Neutrophil (primary cell): Measurements from ENCODE around the gene HNRNPA0.

Experiments used
- H3K27ac ChIP-seq: fragments of 200-600 bp; sonication (generic); 2 replicates; pipeline ENCODE4 v1.5.1; 2016; ENCODE audit warnings: mild to moderate bottlenecking, moderate library complexity
- H3K27me3 ChIP-seq: fragments of 200-600 bp; sonication (generic); 2 replicates; pipeline ENCODE4 v1.6.0; 2016; ENCODE audit warnings: mild to moderate bottlenecking
- H3K36me3 ChIP-seq: fragments of 200-600 bp; sonication (generic); 2 replicates; pipeline ENCODE4 v1.5.1; 2017
- H3K4me1 ChIP-seq, 2 experiments: fragments of 200-600 bp in 1 of 2; sonication (generic) in 1 of 2; 1 replicate in 1 of 2; 2 replicates in 1 of 2; pipeline versions ENCODE4 v1.5.1 to v1.6.1; 2013 to 2016; ENCODE audit warnings: low read depth in 1 of 2, low read length in 1 of 2, mild to moderate bottlenecking in 1 of 2, moderate library complexity in 1 of 2; ENCODE audit not compliant: control insufficient read depth in 1 of 2, insufficient read depth in 1 of 2
- H3K4me3 ChIP-seq, 2 experiments: fragments of 200-600 bp in 1 of 2; sonication (generic) in 1 of 2; 1 replicate in 1 of 2; 2 replicates in 1 of 2; pipeline ENCODE4 v1.5.1; 2013 to 2016; ENCODE audit warnings: low read depth in 1 of 2, low read length in 1 of 2, mild to moderate bottlenecking in 1 of 2, moderate library complexity in 1 of 2
- H3K9me3 ChIP-seq: fragments of 200-600 bp; sonication (generic); 2 replicates; pipeline ENCODE4 v1.5.1; 2016
- CTCF ChIP-seq: fragments of 200-600 bp; sonication (generic); IDR thresholded peaks from 2 replicates; pipeline ENCODE4 v1.5.1; 2016; ENCODE audit warnings: antibody characterized with exemption

Gene HNRNPA0

GRCh38 chr5:137758715-137759306 lies 4.6 kb upstream of the HNRNPA0 start:
- no peaks in the 10 kb centered on the region for H3K36me3 ChIP-seq
- H3K4me3 ChIP-seq: no peak overlapping the region
- no peaks in the 10 kb centered on the region for H3K9me3 ChIP-seq
- peaks cover 6 to 8% of the 10 kb centered on the region in 2 experiments for H3K4me1 ChIP-seq
- H3K27ac ChIP-seq: no peak overlapping the region
- no peak for TF ChIP-seq CTCF
- H3K27me3 ChIP-seq: no peaks in the 10 kb centered on the region

- no peak overlapping the region for H3K4me3 ChIP-seq
- H3K4me1 ChIP-seq: peaks cover 10 to 11% of the 10 kb centered on the region in 2 experiments
- no peak for TF ChIP-seq CTCF
- no peaks in the 10 kb centered on the region for H3K27me3 ChIP-seq
- no peaks in the 10 kb centered on the region for H3K36me3 ChIP-seq
- H3K9me3 ChIP-seq: no peaks in the 10 kb centered on the region
- no peak overlapping the region for H3K27ac ChIP-seq
These were observed 4.0 kb upstream of the HNRNPA0 start for GRCh38 chr5:137758121-137758520.

- TF ChIP-seq CTCF: no peak
- no peaks in the 10 kb centered on the region for H3K27me3 ChIP-seq
- H3K36me3 ChIP-seq: no peaks in the 10 kb centered on the region
- H3K9me3 ChIP-seq: no peaks in the 10 kb centered on the region
- no peak overlapping the region for H3K27ac ChIP-seq
- no peak overlapping the region for H3K4me3 ChIP-seq
- peaks cover 13 to 16% of the 10 kb centered on the region in 2 experiments for H3K4me1 ChIP-seq
These were observed 3.5 kb upstream of the HNRNPA0 start for GRCh38 chr5:137757634-137758033.

- peak overlapping the region; percentile 87 to 92 for H3K4me3 ChIP-seq
- peaks cover 27 to 34% of the 10 kb centered on the region in 2 experiments for H3K4me1 ChIP-seq
- no peaks in the 10 kb centered on the region for H3K36me3 ChIP-seq
- no peaks in the 10 kb centered on the region for H3K27me3 ChIP-seq
- peak overlapping the region; percentile 97 for H3K27ac ChIP-seq
- H3K9me3 ChIP-seq: no peaks in the 10 kb centered on the region
- no peak for TF ChIP-seq CTCF
These were observed 999 bp upstream of the HNRNPA0 start for GRCh38 chr5:137754961-137755762.

GRCh38 chr5:137753691-137754187 lies 424 bp downstream of the HNRNPA0 start:
- Histone ChIP-seq H3K4me3 (peak overlapping the region; percentile 87 to 92), H3K27ac (peak overlapping the region; percentile 97), H3K9me3 (no peaks in the 10 kb centered on the region), H3K4me1 (peaks cover 27 to 34% of the 10 kb centered on the region in 2 experiments), H3K36me3 (no peaks in the 10 kb centered on the region), H3K27me3 (no peaks in the 10 kb centered on the region)
- no peak for TF ChIP-seq CTCF
